ENCODE measurements around the gene PCDHGC5.
A peak's percentile ranks its signal among the peaks of the same experiment; 100 is the strongest.

PCDHGC5 gene

GRCh38 chr5:141476132-141476911 is 12.6 kb upstream of the PCDHGC5 start:
- Histone ChIP-seq H4K20me1 (ENCODE audit: insufficient read depth, low read length) (no peaks in the 10 kb centered on the region), H3K27me3 (ENCODE audit: insufficient read depth, low read length) (peaks cover 9% of the 10 kb centered on the region; the same call in 1 of the 2 replicates), H3K9me3 (ENCODE audit: low read length) (no peaks in the 10 kb centered on the region), H3K4me2 (ENCODE audit: low read length) (peak overlapping the region; percentile 83), H3K9me2 (ENCODE audit: low read depth, low read length) (no peaks in the 10 kb centered on the region), H3F3A (ENCODE audit: insufficient read depth, low read length) (no peaks in the 10 kb centered on the region), H3K79me2 (ENCODE audit: insufficient read depth, low read length) (no peaks in the 10 kb centered on the region), H3K36me3 (ENCODE audit: insufficient read depth, low read length) (no peaks in the 10 kb centered on the region), H3K4me1 (ENCODE audit: insufficient read depth, low read length, severe bottlenecking) (peaks cover 31% of the 10 kb centered on the region), H3K9ac (ENCODE audit: low read length) (peak overlapping the region; percentile 44; the same call in 1 of the 2 replicates), H3K27ac (ENCODE audit: low read depth, low read length, poor library complexity, severe bottlenecking) (no peak overlapping the region), H3K4me3 (ENCODE audit: low read depth, low read length, poor library complexity, severe bottlenecking) (peak overlapping the region; percentile 60), H2AFZ (ENCODE audit: low read length) (no peak overlapping the region)
- no peak for TF ChIP-seq EZH2 (IDR thresholded peaks at IDR 0.05; ENCODE audit: borderline replicate concordance, low read length)
- no peak for TF ChIP-seq CTCF (IDR thresholded peaks at IDR 0.05; ENCODE audit: low read length)

GRCh38 chr5:141477044-141477575 is 11.8 kb upstream of the PCDHGC5 start:
- H3K9me2 ChIP-seq (ENCODE audit: low read depth, low read length), result no peaks in the 10 kb centered on the region
- H2AFZ ChIP-seq (ENCODE audit: low read length), result no peak overlapping the region
- no peak overlapping the region for H3K9ac ChIP-seq (ENCODE audit: low read length)
- no peaks in the 10 kb centered on the region for H3K9me3 ChIP-seq (ENCODE audit: low read length)
- no peak overlapping the region for H3K27ac ChIP-seq (ENCODE audit: low read depth, low read length, poor library complexity, severe bottlenecking)
- H3K79me2 ChIP-seq (ENCODE audit: insufficient read depth, low read length), result no peaks in the 10 kb centered on the region
- TF ChIP-seq CTCF (IDR thresholded peaks at IDR 0.05; ENCODE audit: low read length), result no peak
- TF ChIP-seq EZH2 (IDR thresholded peaks at IDR 0.05; ENCODE audit: borderline replicate concordance, low read length), result no peak
- H3K27me3 ChIP-seq (ENCODE audit: insufficient read depth, low read length), result peaks cover 9% of the 10 kb centered on the region; the same call in 1 of the 2 replicates
- peak overlapping the region; percentile 60 for H3K4me3 ChIP-seq (ENCODE audit: low read depth, low read length, poor library complexity, severe bottlenecking)
- H3K4me2 ChIP-seq (ENCODE audit: low read length), result peak overlapping the region; percentile 83
- H3F3A ChIP-seq (ENCODE audit: insufficient read depth, low read length), result no peaks in the 10 kb centered on the region
- H3K36me3 ChIP-seq (ENCODE audit: insufficient read depth, low read length), result no peaks in the 10 kb centered on the region
- peaks cover 31% of the 10 kb centered on the region for H3K4me1 ChIP-seq (ENCODE audit: insufficient read depth, low read length, severe bottlenecking)
- no peaks in the 10 kb centered on the region for H4K20me1 ChIP-seq (ENCODE audit: insufficient read depth, low read length)

- H3K27me3 ChIP-seq (ENCODE audit: insufficient read depth, low read length), result peaks cover 9% of the 10 kb centered on the region; the same call in 1 of the 2 replicates
- H3K79me2 ChIP-seq (ENCODE audit: insufficient read depth, low read length), result no peaks in the 10 kb centered on the region
- H3F3A ChIP-seq (ENCODE audit: insufficient read depth, low read length), result no peaks in the 10 kb centered on the region
- H3K36me3 ChIP-seq (ENCODE audit: insufficient read depth, low read length), result no peaks in the 10 kb centered on the region
- no peak overlapping the region for H3K27ac ChIP-seq (ENCODE audit: low read depth, low read length, poor library complexity, severe bottlenecking)
- peaks cover 31% of the 10 kb centered on the region for H3K4me1 ChIP-seq (ENCODE audit: insufficient read depth, low read length, severe bottlenecking)
- no peaks in the 10 kb centered on the region for H4K20me1 ChIP-seq (ENCODE audit: insufficient read depth, low read length)
- TF ChIP-seq EZH2 (IDR thresholded peaks at IDR 0.05; ENCODE audit: borderline replicate concordance, low read length) (no peak), CTCF (IDR thresholded peaks at IDR 0.05; ENCODE audit: low read length) (no peak)
- H3K9me2 ChIP-seq (ENCODE audit: low read depth, low read length), result no peaks in the 10 kb centered on the region
- H3K9ac ChIP-seq (ENCODE audit: low read length), result no peak overlapping the region
- peak overlapping the region; percentile 83; the same call in 1 of the 2 replicates for H3K4me2 ChIP-seq (ENCODE audit: low read length)
- H2AFZ ChIP-seq (ENCODE audit: low read length), result no peak overlapping the region
- H3K4me3 ChIP-seq (ENCODE audit: low read depth, low read length, poor library complexity, severe bottlenecking), result no peak overlapping the region
- no peaks in the 10 kb centered on the region for H3K9me3 ChIP-seq (ENCODE audit: low read length)
Observed at GRCh38 chr5:141477815-141478214, 11.1 kb upstream of the PCDHGC5 start.

Measured in OCI-LY1 (cell line).